ENCODE data around the gene NUMB. TPM values are rescaled to one million over a fixed set of nuclear protein-coding genes. Genes with fewer than 3 reads are reported as not detected.

The NUMB gene
- polyA plus RNA-seq, 1 donor from 2014 or later: 11.5 TPM

DNA sequence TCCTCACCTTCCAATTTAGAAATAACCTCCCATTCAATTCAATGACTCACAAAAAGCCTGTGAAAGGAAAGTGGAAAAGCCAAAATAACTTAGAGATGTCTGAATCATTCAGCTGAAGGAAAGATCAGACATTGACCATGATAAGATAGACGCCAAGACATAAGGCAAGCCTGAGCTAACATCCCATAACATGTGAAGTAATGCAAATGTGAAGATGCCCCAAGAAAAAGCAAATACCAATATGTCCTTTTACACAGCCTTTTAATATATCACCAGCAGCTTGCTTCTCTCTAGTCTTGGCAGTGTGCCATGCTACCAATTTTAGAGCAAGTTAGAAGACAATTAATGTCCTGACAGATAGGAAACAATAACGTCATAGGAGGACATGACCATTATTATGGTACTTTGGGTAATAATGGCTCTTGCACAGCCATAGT, 2.4 kb upstream of the NUMB start:
- Histone ChIP-seq H3K36me3 (ENCODE audit: insufficient read depth, low read length) (no peaks in the 10 kb centered on the region), H3K27ac (ENCODE audit: low read length) (no peak overlapping the region), H3K9ac (ENCODE audit: low read length) (no peak overlapping the region), H4K20me1 (ENCODE audit: insufficient read depth) (no peaks in the 10 kb centered on the region), H3K4me2 (ENCODE audit: low read length) (no peak overlapping the region), H3K79me2 (replicated peaks; ENCODE audit: insufficient read depth, low read length) (peaks cover 15% of the 10 kb centered on the region), H3K4me3 (ENCODE audit: low read length) (no peak overlapping the region), H2AFZ (ENCODE audit: low read depth, low read length) (no peak overlapping the region), H3F3A (ENCODE audit: insufficient read depth, low read length, poor library complexity, severe bottlenecking) (no peaks in the 10 kb centered on the region), H3K9me3 (ENCODE audit: low read length) (no peaks in the 10 kb centered on the region), H3K27me3 (ENCODE audit: insufficient read depth, low read depth, low read length) (no peaks in the 10 kb centered on the region), H3K9me2 (ENCODE audit: insufficient read depth, low read length) (no peaks in the 10 kb centered on the region)
- TF ChIP-seq MXI1 (conservative IDR thresholded peaks at IDR 0.05; ENCODE audit: poor library complexity, severe bottlenecking) (no peak), SMC3 (conservative IDR thresholded peaks at IDR 0.05; ENCODE audit: poor library complexity) (no peak)

DNA sequence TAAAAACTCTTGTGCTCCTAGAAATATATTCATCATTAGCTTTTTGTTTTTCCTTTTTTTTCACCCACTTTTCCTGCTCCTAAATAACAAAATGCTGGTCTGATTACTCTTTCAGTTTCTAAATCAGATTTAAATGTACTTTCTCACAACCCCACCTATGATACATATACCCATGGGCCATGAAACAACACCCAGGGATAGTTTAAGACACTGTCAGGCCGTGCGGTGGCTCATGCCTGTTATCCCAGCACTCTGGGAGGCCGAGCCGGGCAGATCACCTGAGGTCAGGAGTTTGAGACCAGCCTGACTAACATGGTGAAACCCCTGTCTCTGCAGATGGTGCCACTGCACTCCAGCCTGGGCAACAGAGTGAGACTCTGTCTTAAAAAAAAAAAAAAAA, 1.6 kb upstream of the NUMB start:
- Histone ChIP-seq H3K27me3 (ENCODE audit: insufficient read depth, low read depth, low read length) (no peaks in the 10 kb centered on the region), H3K36me3 (ENCODE audit: insufficient read depth, low read length) (no peaks in the 10 kb centered on the region), H3K9me2 (ENCODE audit: insufficient read depth, low read length) (no peaks in the 10 kb centered on the region), H3K4me2 (ENCODE audit: low read length) (no peak overlapping the region), H3K79me2 (replicated peaks; ENCODE audit: insufficient read depth, low read length) (peaks cover 16% of the 10 kb centered on the region), H3K4me3 (ENCODE audit: low read length) (no peak overlapping the region), H2AFZ (ENCODE audit: low read depth, low read length) (no peak overlapping the region), H3K9me3 (ENCODE audit: low read length) (no peaks in the 10 kb centered on the region), H3K9ac (ENCODE audit: low read length) (no peak overlapping the region), H3F3A (ENCODE audit: insufficient read depth, low read length, poor library complexity, severe bottlenecking) (no peaks in the 10 kb centered on the region), H4K20me1 (ENCODE audit: insufficient read depth) (no peaks in the 10 kb centered on the region), H3K27ac (ENCODE audit: low read length) (no peak overlapping the region)
- TF ChIP-seq MXI1 (conservative IDR thresholded peaks at IDR 0.05; ENCODE audit: poor library complexity, severe bottlenecking): no peak
- no peak for TF ChIP-seq POLR2AphosphoS5 (IDR thresholded peaks at IDR 0.05)
- no peak for TF ChIP-seq TAF1 (IDR thresholded peaks at IDR 0.05; ENCODE audit: low read depth)
- no peak for TF ChIP-seq RAD21 (conservative IDR thresholded peaks at IDR 0.05)
- TF ChIP-seq, protein P1, sequence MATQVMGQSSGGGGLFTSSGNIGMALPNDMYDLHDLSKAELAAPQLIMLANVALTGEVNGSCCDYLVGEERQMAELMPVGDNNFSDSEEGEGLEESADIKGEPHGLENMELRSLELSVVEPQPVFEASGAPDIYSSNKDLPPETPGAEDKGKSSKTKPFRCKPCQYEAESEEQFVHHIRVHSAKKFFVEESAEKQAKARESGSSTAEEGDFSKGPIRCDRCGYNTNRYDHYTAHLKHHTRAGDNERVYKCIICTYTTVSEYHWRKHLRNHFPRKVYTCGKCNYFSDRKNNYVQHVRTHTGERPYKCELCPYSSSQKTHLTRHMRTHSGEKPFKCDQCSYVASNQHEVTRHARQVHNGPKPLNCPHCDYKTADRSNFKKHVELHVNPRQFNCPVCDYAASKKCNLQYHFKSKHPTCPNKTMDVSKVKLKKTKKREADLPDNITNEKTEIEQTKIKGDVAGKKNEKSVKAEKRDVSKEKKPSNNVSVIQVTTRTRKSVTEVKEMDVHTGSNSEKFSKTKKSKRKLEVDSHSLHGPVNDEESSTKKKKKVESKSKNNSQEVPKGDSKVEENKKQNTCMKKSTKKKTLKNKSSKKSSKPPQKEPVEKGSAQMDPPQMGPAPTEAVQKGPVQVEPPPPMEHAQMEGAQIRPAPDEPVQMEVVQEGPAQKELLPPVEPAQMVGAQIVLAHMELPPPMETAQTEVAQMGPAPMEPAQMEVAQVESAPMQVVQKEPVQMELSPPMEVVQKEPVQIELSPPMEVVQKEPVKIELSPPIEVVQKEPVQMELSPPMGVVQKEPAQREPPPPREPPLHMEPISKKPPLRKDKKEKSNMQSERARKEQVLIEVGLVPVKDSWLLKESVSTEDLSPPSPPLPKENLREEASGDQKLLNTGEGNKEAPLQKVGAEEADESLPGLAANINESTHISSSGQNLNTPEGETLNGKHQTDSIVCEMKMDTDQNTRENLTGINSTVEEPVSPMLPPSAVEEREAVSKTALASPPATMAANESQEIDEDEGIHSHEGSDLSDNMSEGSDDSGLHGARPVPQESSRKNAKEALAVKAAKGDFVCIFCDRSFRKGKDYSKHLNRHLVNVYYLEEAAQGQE (IDR thresholded peaks at IDR 0.05; ENCODE audit: borderline replicate concordance): no peak
- no peak for TF ChIP-seq SMC3 (conservative IDR thresholded peaks at IDR 0.05; ENCODE audit: poor library complexity)
- TF ChIP-seq, protein P2, sequence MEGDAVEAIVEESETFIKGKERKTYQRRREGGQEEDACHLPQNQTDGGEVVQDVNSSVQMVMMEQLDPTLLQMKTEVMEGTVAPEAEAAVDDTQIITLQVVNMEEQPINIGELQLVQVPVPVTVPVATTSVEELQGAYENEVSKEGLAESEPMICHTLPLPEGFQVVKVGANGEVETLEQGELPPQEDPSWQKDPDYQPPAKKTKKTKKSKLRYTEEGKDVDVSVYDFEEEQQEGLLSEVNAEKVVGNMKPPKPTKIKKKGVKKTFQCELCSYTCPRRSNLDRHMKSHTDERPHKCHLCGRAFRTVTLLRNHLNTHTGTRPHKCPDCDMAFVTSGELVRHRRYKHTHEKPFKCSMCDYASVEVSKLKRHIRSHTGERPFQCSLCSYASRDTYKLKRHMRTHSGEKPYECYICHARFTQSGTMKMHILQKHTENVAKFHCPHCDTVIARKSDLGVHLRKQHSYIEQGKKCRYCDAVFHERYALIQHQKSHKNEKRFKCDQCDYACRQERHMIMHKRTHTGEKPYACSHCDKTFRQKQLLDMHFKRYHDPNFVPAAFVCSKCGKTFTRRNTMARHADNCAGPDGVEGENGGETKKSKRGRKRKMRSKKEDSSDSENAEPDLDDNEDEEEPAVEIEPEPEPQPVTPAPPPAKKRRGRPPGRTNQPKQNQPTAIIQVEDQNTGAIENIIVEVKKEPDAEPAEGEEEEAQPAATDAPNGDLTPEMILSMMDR (IDR thresholded peaks at IDR 0.05; ENCODE audit: poor library complexity, severe bottlenecking): no peak
- TF ChIP-seq EZH2 (IDR thresholded peaks at IDR 0.05; ENCODE audit: borderline replicate concordance, insufficient read depth, low read length, poor library complexity, severe bottlenecking): no peak
- TF ChIP-seq EP300 (conservative IDR thresholded peaks at IDR 0.05; ENCODE audit: poor library complexity, severe bottlenecking): no peak

DNA sequence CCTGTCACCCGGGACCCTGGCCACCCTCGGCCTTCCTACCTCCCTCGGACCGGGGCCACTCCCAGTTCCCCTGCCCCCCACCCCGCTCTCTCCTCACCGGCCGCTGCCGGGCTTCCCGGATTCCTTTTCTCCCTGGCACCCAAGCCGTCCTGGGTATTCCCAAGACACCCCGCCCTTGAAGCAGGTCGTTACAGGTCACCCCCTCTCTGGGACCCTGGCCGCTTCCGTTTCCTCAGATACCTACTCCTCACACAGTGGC, 493 bp downstream of the NUMB start:
- peak; percentile 19 for TF ChIP-seq TAF1 (IDR thresholded peaks at IDR 0.05; ENCODE audit: low read depth)
- no peak for TF ChIP-seq MXI1 (conservative IDR thresholded peaks at IDR 0.05; ENCODE audit: poor library complexity, severe bottlenecking)
- no peak for TF ChIP-seq POLR2AphosphoS5 (IDR thresholded peaks at IDR 0.05)
- peak overlapping the region; percentile 68 for H3K4me2 ChIP-seq (ENCODE audit: low read length)
- H4K20me1 ChIP-seq (ENCODE audit: insufficient read depth): no peaks in the 10 kb centered on the region
- H2AFZ ChIP-seq (ENCODE audit: low read depth, low read length): peak overlapping the region; percentile 23
- peak overlapping the region; percentile 49 for H3K27ac ChIP-seq (ENCODE audit: low read length)
- no peaks in the 10 kb centered on the region for H3K27me3 ChIP-seq (ENCODE audit: insufficient read depth, low read depth, low read length)
- peak overlapping the region; percentile 77 for H3K9ac ChIP-seq (ENCODE audit: low read length)
- no peaks in the 10 kb centered on the region for H3K9me3 ChIP-seq (ENCODE audit: low read length)
- H3K4me3 ChIP-seq (ENCODE audit: low read length): peak overlapping the region; percentile 82
- no peaks in the 10 kb centered on the region for H3F3A ChIP-seq (ENCODE audit: insufficient read depth, low read length, poor library complexity, severe bottlenecking)
- H3K9me2 ChIP-seq (ENCODE audit: insufficient read depth, low read length): no peaks in the 10 kb centered on the region
- H3K36me3 ChIP-seq (ENCODE audit: insufficient read depth, low read length): no peaks in the 10 kb centered on the region
- peaks cover 29% of the 10 kb centered on the region for H3K79me2 ChIP-seq (replicated peaks; ENCODE audit: insufficient read depth, low read length)
